ENCODE measurements around the gene PUS1.

- TF ChIP-seq, protein P1, sequence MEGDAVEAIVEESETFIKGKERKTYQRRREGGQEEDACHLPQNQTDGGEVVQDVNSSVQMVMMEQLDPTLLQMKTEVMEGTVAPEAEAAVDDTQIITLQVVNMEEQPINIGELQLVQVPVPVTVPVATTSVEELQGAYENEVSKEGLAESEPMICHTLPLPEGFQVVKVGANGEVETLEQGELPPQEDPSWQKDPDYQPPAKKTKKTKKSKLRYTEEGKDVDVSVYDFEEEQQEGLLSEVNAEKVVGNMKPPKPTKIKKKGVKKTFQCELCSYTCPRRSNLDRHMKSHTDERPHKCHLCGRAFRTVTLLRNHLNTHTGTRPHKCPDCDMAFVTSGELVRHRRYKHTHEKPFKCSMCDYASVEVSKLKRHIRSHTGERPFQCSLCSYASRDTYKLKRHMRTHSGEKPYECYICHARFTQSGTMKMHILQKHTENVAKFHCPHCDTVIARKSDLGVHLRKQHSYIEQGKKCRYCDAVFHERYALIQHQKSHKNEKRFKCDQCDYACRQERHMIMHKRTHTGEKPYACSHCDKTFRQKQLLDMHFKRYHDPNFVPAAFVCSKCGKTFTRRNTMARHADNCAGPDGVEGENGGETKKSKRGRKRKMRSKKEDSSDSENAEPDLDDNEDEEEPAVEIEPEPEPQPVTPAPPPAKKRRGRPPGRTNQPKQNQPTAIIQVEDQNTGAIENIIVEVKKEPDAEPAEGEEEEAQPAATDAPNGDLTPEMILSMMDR (IDR thresholded peaks at IDR 0.05), result no peak
- TF ChIP-seq POLR2A (IDR thresholded peaks at IDR 0.05), result no peak
- no peak for TF ChIP-seq EP300 (IDR thresholded peaks at IDR 0.05)
Observed at GRCh38 chr12:131915000-131915689, 13.9 kb upstream of the PUS1 start.
